ENCODE results near the gene GLIS1.

GLIS1 gene

DNA sequence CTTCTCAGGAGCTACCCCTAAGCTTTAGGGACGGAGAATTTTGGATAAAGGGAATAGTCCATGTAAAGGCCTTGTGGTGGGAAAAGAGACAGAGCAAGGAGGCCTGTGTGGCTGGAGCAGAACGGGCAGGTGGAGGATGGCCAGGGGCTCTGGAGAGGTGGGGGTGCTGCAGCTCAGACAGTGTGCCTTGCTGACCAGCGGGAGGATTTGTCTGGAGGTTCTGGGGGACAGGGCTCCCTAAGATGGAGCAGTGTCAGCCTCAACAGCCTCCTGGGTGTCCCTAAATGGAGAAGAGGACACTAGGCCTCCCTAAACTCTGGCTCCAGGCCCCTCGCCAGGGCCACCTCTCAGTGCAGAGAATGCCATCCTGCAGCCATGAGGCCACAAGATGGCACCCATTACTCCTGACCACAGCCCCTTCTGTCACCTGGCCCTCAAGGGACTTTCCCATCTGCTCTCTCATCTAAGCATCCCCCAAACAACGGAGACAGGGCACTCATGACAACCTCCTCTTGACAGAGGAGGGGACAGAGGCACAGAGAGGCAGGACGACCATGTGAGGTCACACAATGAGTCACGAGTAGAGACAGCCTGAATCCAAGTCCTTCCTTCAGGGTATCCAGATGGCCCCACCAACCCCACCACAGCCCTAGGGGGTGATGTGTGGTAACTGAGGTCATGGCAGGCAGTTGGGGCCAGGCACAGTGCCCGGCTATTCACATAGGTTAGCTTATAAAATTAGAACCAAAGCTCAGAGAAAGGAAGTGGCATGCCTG is 185.0 kb downstream of the GLIS1 start:
- in situ Hi-C loops (cut with MboI; ENCODE audit: low sequenced_read_pairs): no loop called here

DNA sequence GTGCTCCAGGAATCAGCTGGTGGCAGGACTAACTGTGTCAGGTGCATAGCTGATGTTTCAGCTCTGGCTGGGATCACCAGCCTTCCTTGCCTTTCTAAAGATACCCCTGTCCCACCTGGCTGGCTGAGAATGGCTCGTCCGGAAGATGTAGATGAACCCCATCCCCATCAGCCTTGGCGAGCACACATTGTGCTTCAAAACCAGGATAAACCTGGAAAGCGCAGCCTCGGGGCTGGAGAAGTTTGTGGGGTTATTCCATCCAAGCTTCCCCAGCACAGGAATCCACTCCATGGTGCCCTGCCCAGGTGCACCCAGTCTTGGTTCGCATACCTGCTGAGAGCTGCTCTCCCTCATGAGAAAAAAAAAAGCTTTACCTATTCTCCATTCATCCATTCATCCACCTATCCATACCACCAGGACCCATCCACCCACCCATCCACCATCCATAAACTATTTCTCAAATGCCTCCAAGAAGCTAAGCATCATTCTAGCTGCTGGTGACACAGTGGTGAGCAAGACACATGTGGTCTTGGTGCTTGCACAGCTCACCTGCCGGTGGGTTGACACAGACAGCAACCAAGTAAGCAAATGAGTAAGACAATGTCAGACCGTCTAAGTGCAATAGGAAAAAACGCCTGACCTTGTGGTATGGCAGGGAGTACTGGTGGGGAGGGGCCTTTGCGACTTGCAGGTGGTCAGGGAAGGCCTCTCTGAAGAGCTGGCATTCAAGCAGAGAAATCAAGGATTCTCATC is 185.8 kb downstream of the GLIS1 start:
- in situ Hi-C loops (cut with MboI; ENCODE audit: low sequenced_read_pairs): no loop called here

DNA sequence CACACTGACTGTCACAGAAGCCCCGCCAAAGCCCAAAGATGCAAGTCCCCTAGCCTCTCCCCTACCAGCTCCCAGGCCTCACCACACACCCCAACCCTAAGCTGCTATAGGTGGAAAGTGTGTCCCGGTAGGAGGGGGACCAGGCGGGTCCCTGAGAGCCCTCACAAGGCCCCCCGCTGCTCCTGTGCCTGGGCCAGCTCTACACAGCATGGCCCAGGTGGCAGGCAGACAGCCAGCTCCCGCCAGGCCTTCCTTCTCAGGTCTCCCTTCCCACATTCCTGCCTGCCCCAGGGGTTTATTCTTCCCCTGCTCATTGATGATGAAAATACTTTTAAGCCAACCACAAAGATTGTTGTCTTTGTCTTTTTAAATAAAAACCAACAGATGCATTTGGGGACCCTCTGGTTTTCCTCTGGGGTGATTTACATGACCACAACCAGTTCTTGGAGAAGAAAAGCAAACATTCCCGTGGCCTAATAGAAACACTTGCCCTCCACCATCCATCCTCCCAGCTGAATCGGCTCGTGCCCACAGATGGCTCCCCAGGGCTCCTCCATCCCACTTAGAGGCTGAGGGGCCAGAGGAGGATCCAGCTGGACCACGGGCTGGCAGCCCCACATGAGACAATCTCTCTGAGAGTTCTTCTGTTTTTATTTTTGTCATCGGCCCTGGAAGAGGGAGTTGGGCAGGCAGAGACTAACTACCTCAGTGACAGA is 186.7 kb downstream of the GLIS1 start:
- in situ Hi-C loops (cut with MboI; ENCODE audit: low sequenced_read_pairs): no loop called here

- in situ Hi-C loops (cut with MboI; ENCODE audit: low sequenced_read_pairs): no loop called here
Measured at GRCh38 chr1:53551428-53551995, 187.5 kb downstream of the GLIS1 start.

- in situ Hi-C loops (cut with MboI; ENCODE audit: low sequenced_read_pairs): no loop called here
Measured at GRCh38 chr1:53550201-53550741, 188.7 kb downstream of the GLIS1 start.

- in situ Hi-C loops (cut with MboI; ENCODE audit: low sequenced_read_pairs): no loop called here
Measured at GRCh38 chr1:53549781-53550180, 189.2 kb downstream of the GLIS1 start.

- in situ Hi-C loops (cut with MboI; ENCODE audit: low sequenced_read_pairs): no loop called here
Measured at GRCh38 chr1:53549287-53549686, 189.7 kb downstream of the GLIS1 start.

DNA sequence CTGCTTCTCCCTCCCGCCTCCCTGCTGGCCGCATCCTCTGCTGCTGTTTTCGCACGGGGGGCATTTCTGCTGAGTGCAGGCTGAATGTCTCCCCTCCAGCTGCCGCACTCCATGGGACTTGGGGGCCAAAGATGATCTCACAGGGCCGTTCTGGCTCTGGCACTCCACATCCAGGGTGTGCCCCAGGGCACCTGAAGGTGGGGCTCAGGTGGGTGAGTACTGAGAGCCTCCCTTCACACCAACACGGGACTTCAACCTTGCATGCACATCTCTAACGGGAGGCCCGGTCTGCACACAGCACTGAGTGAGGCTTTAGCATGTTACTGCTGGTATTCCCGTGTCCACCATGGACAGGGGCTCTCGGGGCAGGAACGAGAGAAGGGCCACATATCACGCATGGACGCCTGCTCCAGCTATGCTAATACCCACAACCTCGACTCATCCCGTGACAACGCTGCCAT is 190.9 kb downstream of the GLIS1 start:
- in situ Hi-C loops (cut with MboI; ENCODE audit: low sequenced_read_pairs): no loop called here

DNA sequence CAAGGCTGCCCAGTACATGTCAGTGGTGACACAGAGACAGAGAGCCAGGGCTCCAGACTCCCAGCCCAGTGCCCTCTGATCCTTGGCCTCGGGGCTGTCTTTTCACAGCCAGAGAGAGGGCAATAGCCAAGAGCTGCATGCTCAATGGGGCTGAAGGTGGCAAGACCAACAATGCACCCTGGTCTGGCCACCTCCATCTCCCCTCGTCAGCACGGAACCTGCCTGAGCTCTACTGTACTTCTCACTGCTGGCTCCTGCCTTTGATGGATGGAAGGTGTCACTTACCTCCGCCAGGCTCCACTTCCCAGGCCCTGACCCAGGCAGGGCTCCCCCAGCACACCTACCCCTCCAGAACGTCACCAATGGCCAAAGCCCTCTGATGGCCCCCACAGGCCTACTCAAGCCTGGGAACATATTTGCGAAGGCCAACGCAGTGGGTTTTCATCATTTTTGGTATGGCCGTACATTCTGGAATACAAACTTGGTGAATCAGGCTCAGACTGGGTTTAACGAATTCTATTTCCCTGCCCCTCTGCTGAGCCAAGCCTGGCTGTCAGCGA is 191.7 kb downstream of the GLIS1 start:
- in situ Hi-C loops (cut with MboI; ENCODE audit: low sequenced_read_pairs): no loop called here

- in situ Hi-C loops (cut with MboI; ENCODE audit: low sequenced_read_pairs): no loop called here
Measured at GRCh38 chr1:53546409-53547155, 192.4 kb downstream of the GLIS1 start.

- in situ Hi-C loops (cut with MboI; ENCODE audit: low sequenced_read_pairs): no loop called here
Measured at GRCh38 chr1:53545663-53546408, 193.1 kb downstream of the GLIS1 start.

- in situ Hi-C loops (cut with MboI; ENCODE audit: low sequenced_read_pairs): no loop called here
Measured at GRCh38 chr1:53544728-53545515, 194.0 kb downstream of the GLIS1 start.

DNA sequence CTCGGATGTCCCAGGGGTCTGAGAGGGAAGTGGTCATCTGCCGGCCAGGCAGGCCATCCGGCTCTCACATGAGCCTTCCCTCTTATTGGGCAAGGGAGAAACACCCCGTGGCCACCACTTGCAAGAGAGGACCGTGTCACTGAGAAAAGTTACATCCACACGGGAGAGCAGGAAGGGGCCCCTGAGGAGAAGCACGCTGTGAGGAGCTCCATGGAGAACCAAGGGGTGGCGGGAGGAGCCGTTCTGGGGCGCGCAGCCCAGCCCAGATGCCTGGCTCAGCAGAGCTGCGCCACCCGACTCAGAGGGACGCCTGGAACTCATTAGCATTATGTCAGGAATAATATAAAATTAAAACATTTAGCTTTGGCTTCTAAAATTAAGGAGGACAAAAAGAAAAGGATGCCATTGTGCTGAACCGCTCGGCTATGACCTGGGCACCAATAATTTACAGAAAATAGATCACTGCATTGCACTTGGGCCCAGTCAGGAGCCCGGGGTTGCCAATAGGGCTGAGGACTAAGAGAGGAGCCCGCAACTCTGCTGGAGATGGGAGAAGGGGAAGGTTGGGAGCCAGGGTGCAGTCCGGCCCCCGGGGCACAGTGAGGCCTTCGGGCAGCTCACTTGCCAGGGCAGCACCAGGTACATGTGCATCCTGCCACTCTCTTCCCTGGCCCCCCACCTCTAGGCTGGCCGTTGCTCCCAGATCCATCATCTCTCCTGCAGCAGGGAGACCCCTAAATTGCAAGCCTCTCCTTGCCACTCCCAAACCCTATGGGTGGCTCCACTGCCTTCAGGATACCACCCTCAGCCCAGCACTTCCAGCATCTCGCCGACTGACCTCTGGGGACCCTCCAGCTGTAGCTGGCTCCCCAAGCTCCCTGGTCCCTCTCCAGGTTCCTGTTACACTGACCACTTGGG is 194.9 kb downstream of the GLIS1 start:
- in situ Hi-C loops (cut with MboI; ENCODE audit: low sequenced_read_pairs): no loop called here

DNA sequence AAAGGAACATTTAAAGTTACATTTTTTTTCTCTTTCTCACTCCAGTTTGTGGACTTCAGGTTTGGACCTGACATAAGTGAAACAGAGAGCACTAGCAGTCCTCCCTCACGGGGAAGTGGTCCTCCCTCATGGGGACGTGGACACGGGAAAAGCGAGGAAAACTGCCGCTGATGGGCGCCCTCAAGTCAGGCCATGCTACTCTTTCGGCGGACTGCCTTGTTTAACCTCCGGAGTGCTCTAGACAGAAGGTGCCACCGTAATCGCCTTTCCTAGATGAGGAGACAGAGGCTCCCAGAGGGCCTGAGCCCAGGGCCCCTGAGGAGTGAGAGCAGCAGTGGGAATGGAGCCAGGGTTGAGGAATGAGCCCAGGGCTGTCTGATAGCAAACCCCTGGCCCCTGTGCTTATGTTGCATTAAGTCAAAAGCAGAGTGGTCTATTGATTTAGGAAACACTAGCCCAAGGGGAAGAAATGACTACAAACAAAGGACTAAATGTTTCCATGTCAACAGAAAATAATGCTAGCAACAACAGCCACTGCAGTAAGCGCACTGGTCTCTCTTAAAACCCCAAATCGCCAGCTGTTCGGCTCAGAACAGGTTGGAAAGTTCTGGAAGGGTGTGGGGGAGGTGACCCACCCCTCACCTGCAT is 195.7 kb downstream of the GLIS1 start:
- in situ Hi-C loops (cut with MboI; ENCODE audit: low sequenced_read_pairs): no loop called here

GRCh38 chr1:53542551-53542950 is 196.4 kb downstream of the GLIS1 start:
- in situ Hi-C loops (cut with MboI; ENCODE audit: low sequenced_read_pairs): no loop called here

DNA sequence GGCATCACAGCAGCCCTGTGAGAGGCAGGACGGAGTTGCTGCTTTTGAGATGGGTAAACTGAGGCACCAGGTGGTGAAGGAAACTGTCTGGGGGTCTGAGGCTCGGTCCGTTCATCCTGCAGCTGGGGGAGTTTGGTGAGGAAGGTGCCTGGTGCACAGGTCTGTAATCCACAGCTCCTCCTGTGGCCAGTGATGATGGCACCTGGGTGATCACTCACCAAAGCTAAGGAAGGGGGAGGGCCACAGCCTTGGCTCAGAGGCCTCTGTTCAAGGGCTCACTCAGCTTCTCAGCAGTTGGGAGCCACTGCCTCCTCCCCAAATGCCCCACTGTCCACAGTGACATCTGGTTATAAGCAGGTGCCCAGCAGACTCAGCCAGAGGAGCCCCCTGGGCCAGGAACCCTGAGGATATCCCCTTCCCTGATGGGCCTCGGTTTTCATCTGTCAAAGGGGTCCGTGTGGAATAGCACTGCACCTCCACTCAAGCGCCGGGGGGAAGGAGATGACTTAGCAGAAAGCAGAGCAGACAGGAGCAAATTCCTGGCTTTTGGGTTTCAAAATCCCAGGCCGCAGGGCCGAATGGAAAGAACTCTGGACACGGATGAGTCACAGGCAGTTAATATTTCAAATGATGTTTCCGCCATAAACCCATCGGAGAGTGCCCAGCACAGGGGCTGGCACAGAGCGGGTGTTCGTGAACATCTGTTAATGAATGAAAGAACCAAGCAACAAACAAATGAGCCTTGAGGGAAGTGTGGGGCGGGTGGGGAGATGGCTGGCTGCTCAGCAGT is 197.0 kb downstream of the GLIS1 start:
- in situ Hi-C loops (cut with MboI; ENCODE audit: low sequenced_read_pairs): no loop called here
